Esophagus mucosa (tissue), 1 donor: ENCODE results near the gene C10orf95. TPM values are rescaled to one million over a fixed set of nuclear protein-coding genes. Genes with fewer than 3 reads are reported as not detected.
A peak's percentile ranks its signal among the peaks of the same experiment; 100 is the strongest.

Experiments used
- ATAC-seq: fragments of 200-7000 bp; cut with Tn5 transposase; one replicate; pipeline ENCODE4 v1.9.1; 2020
- total RNA-seq: library from RNA; stranded (reverse); gene quantifications from one replicate; pipeline ENCODE4 v1.2.4, GENCODE V29; 2023
- donor health status: DM: yes; HTN: yes; CAD: no.

C10orf95 gene
- total RNA-seq, 1 donor from 2014 or later, result 1.6 TPM

DNA sequence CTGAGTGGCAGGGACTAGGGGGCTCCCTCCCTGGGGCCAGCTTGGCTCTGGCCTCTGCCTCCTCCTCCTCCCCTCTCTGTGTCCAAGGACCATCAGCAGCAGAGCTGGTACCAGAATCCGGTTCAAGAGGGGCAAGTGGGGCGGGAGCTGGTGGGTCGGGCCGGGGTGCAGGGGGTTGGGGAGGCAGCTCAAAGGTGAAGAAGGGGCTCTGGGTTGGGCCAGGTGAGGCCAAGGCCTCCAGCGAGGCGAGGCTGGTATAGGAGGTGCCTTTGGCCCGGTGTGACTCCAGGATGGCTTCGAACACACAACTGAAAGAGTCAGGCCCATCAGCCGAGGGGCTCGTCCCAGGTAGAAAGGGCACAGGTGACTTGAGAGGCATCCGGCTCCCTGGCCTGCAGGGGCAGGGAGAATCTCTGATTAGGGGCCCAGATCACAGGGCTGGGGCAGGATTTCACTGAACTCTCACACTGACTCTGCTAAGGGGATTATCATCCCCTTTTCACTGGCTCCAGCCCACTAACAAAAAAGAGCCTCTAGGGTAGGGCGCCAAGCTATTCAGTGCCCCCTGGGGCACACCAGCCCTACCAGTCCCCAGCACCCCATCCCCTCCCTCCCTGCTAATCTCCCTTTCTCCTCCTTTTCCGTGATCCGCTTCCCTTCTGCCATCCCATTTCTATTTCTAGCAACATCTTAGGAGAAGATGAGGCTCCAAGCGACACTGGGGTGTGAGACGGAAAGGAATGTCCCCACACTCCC is 37.4 kb downstream of the C10orf95 start:
- ATAC-seq, result no peak

- ATAC-seq, result no peak
These were observed 38.2 kb downstream of the C10orf95 start for GRCh38 chr10:102413053-102413705.

GRCh38 chr10:102412293-102412692 is 39.0 kb downstream of the C10orf95 start:
- no peak for ATAC-seq

- no peak for ATAC-seq
These were observed 39.7 kb downstream of the C10orf95 start for GRCh38 chr10:102411341-102412255.

DNA sequence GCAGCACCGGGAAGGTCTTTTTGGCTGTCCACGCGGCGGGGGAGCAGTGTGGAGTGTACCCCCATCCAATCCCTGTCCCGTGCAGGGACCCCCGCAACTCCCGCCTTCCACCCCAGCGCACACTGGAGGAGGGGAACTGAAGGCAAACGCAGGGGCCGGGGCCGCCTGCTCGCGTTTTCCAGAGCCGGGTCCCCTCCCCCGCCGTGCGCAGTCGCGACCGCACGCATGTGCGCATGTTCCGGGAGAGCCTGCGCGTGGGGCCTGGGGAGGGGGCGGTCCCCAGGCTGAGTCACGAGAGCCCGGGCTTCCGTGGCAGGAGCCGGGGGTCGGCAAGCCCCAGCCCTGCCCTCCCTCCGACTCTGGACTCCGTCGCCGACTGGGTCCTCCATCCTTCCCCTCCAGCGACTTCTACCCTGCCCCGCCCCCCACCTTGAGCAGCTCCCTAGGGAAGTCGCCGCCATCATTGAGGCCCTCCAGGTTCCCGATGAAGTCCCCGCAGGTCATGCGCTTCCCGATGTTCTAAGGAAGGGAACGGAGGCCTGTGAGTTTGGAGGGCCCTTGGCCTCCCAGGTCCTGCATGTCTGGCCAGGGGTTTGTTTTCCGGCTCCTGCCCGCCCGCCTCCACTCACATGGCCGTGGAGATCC is 40.8 kb downstream of the C10orf95 start:
- ATAC-seq, result no peak

DNA sequence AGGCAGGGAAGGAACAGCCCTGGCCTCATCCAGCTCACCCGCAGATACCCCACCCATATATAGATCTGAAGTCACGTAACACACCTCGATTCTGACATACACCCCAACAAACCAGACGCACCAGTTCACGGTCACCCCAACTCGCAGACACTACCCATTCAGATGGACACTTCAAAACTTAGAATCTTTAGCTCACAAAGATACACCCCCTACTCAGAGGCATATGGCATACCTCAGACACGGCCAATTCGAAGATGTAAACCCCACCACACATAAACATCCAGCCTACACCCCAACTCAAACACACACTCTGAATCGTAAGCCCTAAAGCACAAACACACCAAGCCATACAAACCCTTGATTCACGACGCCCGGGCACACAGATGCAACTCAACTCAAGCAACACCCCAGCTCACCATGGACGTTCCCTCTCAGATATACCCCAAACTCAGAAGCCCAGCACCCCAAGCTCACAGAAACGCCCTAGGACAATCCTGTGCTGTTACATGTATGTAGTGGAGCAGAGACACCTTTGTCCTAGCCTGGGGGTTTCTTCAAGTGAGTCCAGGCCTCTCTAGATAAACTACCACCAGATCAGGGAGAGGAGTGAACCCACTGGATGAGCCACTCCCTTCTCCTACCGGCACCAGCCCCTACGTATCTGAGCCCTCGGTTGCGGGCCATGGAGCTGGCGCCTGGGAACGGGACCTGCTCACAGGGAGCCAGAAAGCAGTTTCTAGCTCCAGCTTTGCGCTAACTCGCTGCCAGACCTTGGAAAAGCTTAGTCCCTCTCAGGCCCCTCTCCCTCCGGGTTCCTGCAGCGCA is 41.5 kb downstream of the C10orf95 start:
- ATAC-seq, result peak; percentile 11

- ATAC-seq, result peak; percentile 3
These were observed 42.4 kb downstream of the C10orf95 start for GRCh38 chr10:102408728-102409603.

DNA sequence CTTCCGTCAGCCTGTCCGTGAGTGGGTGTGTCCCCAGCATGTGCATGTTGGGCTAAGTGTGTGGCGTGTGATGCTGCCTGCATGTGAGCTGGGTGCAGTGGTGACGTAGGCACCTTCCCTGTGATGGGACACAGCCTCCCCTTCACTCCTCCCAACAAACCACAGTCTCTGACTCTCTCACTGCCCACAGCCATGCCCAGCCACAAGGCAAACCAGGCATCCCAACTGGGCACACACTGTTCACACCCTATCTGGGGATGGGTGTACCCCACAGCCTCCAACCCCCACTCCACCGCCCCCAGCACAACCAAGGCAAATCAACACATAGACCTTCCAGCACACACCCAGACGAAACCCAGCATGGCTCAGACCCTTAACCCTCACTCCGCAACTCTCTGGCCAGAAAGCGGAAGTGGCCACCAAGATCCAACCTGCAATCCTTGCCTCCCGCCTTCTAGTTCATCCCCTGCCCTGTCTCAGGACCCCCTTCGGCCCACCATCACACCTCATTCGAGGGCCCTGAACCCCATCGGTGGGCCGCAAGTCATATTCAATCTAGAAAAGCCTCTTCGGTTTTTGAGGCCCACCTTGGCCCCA is 43.1 kb downstream of the C10orf95 start:
- no peak for ATAC-seq

DNA sequence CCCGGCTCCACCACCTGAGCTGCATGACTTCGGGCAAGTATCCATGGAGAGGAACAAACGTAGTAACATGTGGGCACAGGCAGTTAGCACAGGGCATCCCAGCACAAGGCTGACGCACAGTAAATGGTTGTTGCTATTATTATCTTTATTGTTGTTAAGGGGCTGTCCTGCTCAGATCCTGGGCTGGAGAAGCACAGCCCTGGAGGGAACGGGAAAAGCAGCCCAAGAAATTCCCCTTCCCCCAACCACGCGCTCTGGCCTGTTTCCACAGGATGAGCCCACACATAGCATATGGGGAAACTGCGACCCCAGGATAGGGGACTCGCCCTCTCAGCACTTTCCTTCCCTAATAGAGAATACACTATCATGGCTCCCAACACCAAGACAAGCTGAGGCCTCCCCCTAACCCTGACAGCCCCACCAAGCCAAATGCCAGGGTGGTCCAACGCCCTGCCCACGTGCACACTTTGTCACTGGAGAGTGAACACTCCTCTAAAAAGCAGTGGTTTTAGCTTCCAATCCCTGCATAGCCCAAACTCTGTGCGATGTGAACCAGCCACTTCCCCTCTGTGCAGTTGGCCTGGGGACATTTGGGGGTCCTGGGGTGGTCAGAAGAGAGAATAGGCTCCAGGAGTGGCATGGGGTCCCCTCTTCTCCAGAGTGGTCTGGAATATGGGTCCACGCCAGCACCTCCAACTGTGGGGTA is 43.8 kb downstream of the C10orf95 start:
- ATAC-seq, result no peak

- no peak for ATAC-seq
These were observed 44.5 kb downstream of the C10orf95 start for GRCh38 chr10:102406815-102407214.

DNA sequence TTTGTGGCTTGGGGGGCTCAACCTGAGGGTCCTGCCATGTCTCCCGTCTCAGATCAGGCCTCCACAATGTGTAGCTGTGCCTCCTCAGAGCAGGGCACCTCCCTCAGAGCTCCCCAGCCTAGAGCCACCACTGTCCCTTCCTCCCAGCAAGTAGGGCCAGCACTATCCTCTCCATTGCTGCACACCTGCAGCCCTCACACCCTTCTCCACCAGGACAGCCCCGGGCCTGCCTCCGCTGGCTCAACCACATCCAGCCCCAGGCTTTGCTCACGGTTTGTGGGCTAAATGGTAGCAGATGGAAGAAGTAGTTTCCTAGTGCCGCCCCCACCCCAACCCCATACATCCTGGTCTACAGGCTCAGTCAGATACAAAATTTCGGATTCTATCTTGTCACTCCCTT is 45.7 kb downstream of the C10orf95 start:
- ATAC-seq, result no peak

DNA sequence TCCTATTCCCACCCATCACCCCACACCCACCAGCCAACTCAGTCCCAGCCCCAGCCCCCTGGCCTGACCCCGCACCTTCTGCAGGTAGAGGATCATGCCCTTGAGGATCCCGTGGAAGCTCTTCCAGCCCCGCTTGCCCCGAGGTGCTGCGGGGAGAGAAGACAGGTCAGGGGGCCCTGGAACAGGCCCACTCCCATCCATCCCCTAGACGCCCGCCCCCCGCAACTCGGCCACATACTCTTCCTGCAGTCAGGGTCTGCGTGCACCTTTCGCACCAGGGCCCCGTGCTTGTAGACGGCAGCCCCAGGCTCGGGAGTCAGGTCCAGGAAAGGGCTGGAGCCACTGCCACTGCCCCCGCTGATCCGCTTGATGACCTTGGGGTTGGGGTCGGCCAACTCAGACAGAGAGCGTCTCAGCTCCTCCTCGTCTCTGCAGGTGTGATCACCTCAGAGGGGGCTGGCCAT is 46.2 kb downstream of the C10orf95 start:
- no peak for ATAC-seq

DNA sequence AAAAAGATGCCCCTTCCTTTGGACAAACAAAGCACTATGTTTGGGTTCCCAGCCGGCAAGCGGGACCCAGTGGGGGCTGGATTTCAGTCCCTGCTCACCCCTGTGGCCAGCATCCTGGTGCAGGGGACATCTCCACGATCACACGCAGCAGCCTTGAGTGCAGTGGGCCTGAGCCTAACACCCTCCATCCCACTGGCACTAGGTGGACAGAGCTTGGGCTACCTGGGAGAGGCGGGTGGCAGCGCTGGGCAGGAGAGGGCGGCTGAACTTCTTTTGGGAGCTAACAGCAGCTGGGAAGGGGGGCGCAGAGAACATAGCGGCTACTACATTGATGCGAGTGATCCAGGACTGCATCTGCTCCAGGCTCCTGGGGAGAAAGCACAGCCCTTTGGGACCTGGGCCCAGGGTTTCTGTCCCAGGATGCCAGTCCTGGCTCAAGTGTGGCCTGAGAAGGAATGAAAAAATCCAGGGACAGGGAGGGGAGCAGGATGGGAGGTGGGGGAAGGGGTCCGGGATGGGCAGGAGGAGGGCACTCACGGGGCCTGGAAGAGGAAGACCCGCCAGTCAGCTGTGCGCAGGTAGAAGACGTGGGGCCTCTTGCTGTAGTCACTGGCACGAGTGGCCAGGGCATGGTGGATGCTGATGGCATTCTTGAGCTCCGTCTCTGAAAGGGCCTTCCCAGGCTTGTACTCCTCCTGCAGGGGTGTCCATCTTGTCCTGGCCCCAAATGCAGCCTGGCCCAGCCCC is 46.8 kb downstream of the C10orf95 start:
- no peak for ATAC-seq

DNA sequence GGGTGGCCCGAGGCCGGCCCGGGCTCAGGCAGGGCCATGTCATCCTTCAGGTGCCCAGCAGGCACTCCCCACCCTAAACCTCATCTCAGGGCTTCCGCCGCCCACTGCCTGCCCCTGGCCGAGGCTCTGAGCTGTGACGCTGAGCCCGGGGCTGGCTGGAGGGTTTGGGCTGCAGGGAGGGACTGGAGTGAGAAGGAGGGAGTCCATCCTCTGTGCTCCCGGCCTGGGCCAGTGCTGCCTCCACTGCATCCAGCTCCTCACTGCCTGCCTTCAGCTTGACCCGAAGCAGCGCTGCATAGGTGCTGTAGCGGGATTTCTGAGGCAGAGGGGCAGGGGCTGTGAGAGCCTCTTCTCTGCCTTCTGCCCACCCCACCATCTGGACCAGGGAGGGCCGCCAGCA is 48.2 kb downstream of the C10orf95 start:
- no peak for ATAC-seq

DNA sequence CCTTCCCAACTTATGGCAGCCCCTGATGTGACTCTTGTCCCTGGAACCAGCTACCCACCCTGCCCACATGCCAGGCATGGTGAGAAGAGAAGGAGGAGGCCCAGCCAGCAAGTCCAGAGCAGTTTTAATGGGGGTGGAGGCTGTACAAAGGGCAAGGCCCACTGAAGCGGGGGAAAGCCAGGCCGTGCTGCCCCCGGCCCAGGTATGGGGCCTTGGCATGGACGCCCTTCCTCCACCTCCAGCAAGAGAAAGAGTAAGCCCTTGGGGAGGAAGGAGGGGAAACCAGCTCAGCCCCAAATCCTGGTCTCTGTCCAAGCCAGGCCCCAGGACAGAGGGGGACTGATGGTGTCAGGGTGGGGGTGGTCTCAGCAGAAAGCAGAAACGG is 48.8 kb downstream of the C10orf95 start:
- no peak for ATAC-seq

- peak; percentile 62 for ATAC-seq
These were observed 49.4 kb downstream of the C10orf95 start for GRCh38 chr10:102401735-102402511.

- ATAC-seq, result no peak
These were observed 50.0 kb downstream of the C10orf95 start for GRCh38 chr10:102401342-102401654.
